Effector memory CD8-positive, alpha-beta T cell (primary cell): Measurements from ENCODE around the gene P4HA1.
A peak's percentile ranks its signal among the peaks of the same experiment; 100 is the strongest.

ENCODE experiments used
- ATAC-seq: fragments of 150-1000 bp; cut with Tn5 transposase; replicated peaks from 2 replicates; pipeline ENCODE4 v1.10.0; 2021; ENCODE audit warnings: mild to moderate bottlenecking, moderate library complexity
- DNase-seq, 3 experiments: peaks; one replicate each; pipeline ENCODE4 v3.0.0; 2021
- H3K27ac Mint-ChIP-seq, 2 donors: one replicate each; pipeline ENCODE4 v1.8.0; 2022; ENCODE audit warnings: mild to moderate bottlenecking in 2 of 2, mixed read lengths in 2 of 2, moderate library complexity in 2 of 2
- H3K27me3 Mint-ChIP-seq, 2 donors: one replicate each; pipeline ENCODE4 v1.8.0; 2022; ENCODE audit warnings: mixed read lengths in 2 of 2
- H3K36me3 Mint-ChIP-seq: one replicate; pipeline ENCODE4 v1.8.0; 2022; ENCODE audit warnings: mild to moderate bottlenecking, moderate library complexity, mixed read lengths; ENCODE audit not compliant: insufficient read depth
- H3K4me1 Mint-ChIP-seq, 2 donors: one replicate each; pipeline ENCODE4 v1.8.0; 2022; ENCODE audit warnings: low read depth in 2 of 2, mixed read lengths in 2 of 2
- H3K4me3 Mint-ChIP-seq, 2 donors: one replicate each; pipeline ENCODE4 v1.8.0; 2022; ENCODE audit warnings: mild to moderate bottlenecking in 2 of 2, mixed read lengths in 2 of 2, moderate library complexity in 2 of 2
- H3K9me3 Mint-ChIP-seq, 2 donors: one replicate each; pipeline ENCODE4 v1.8.0; 2022; ENCODE audit warnings: mixed read lengths in 2 of 2
- total RNA-seq, 9 experiments: gene quantifications; one replicate each; lab custom pipeline; 2026; lab: John Stamatoyannopoulos, UW

P4HA1 gene
- 35.6 to 61.6 (median 43.0) reads per million in 9 experiments for total RNA-seq

DNA sequence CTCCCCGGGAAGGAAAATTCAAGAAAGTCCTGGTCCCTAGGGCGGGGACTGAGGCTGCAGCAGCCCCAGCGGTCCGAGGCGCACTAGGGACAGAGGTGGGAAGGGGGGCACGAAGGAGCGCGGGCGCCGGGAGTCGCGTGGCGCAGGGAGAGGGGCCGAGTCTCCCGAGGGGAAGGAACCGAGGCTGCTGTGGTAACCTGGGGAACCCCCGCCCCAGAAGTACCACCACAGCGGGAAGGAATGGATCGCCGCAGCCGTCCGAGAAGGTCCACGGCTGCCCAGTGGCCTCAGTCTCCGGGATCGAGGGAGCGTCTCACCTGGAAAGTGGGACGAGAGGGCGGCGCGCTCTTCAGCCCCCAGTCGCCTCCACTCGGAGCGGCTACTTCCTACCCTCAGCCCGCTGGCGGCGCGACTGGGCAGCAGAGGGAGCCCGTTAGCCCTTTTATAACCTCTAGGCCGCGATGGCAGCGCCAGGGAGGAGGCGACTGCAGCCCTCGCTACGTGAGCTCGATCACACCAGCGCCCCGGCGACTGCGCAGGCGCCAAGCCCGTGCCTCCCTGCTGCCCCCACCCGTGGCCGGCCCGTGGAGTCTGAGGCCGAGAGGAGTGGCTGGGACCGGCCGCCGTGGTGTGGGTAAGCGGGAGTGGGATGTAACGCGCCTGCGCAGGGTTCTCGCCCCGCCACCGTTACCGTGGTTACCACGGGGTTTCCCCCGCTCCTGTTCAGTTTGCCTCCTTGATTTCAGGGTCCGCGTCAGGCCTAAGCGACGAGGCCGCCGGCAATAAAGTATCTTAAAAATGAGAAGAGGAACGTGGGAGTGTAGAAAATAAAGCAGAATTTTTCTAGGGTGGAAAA, at the start of gene P4HA1:
Gene P4HA1 (minus strand): TSS at position 418 of the 856 bp plus-strand sequence. CDS start 21,983 bp downstream, outside the sequence.
- H3K9me3 Mint-ChIP-seq = no peaks in the 10 kb centered on the region
- peak; percentile 93 to 96 (median 96) for DNase-seq
- no peaks in the 10 kb centered on the region for H3K27me3 Mint-ChIP-seq
- H3K27ac Mint-ChIP-seq = peak within 1 kb of the TSS; percentile 98
- peak within 1 kb of the TSS; percentile 97 to 99 for H3K4me3 Mint-ChIP-seq
- peak; percentile 87 for ATAC-seq
- peaks cover 26% of the 10 kb centered on the region for H3K36me3 Mint-ChIP-seq
- H3K4me1 Mint-ChIP-seq = peaks cover 8 to 24% of the 10 kb centered on the region in 2 donors

- no peaks in the 10 kb centered on the region for H3K4me1 Mint-ChIP-seq
- ATAC-seq (no peak), DNase-seq (no peak)
- no peaks in the 10 kb centered on the region for H3K27me3 Mint-ChIP-seq
- H3K27ac Mint-ChIP-seq = peak overlapping the region in 1 of 2 donors; percentile 49
- H3K4me3 Mint-ChIP-seq = no peak overlapping the region
- H3K36me3 Mint-ChIP-seq = peaks cover 93% of the 10 kb centered on the region
- no peaks in the 10 kb centered on the region for H3K9me3 Mint-ChIP-seq
Observed at GRCh38 chr10:73141603-73142002, 44.9 kb upstream of the P4HA1 start.

GRCh38 chr10:73139251-73139650, 42.6 kb upstream of the P4HA1 start:
- ATAC-seq (no peak), DNase-seq (no peak)
- Mint-ChIP-seq H3K4me3 (no peak overlapping the region), H3K4me1 (no peaks in the 10 kb centered on the region), H3K9me3 (no peaks in the 10 kb centered on the region), H3K36me3 (peaks cover 93% of the 10 kb centered on the region), H3K27ac (peak overlapping the region in 1 of 2 donors; percentile 71), H3K27me3 (no peaks in the 10 kb centered on the region)

GRCh38 chr10:73136627-73137026, 40.0 kb upstream of the P4HA1 start:
- ATAC-seq (no peak), DNase-seq (no peak)
- Mint-ChIP-seq H3K36me3 (peaks cover 93% of the 10 kb centered on the region), H3K27me3 (no peaks in the 10 kb centered on the region), H3K4me3 (no peak overlapping the region), H3K27ac (no peak overlapping the region), H3K9me3 (no peaks in the 10 kb centered on the region), H3K4me1 (no peaks in the 10 kb centered on the region)

- Mint-ChIP-seq H3K9me3 (no peaks in the 10 kb centered on the region), H3K27me3 (no peaks in the 10 kb centered on the region), H3K27ac (no peak overlapping the region), H3K36me3 (peaks cover 96% of the 10 kb centered on the region), H3K4me1 (no peaks in the 10 kb centered on the region), H3K4me3 (no peak overlapping the region)
- no peak for DNase-seq
- ATAC-seq = no peak
Observed at GRCh38 chr10:73134727-73135126, 38.1 kb upstream of the P4HA1 start.

DNA sequence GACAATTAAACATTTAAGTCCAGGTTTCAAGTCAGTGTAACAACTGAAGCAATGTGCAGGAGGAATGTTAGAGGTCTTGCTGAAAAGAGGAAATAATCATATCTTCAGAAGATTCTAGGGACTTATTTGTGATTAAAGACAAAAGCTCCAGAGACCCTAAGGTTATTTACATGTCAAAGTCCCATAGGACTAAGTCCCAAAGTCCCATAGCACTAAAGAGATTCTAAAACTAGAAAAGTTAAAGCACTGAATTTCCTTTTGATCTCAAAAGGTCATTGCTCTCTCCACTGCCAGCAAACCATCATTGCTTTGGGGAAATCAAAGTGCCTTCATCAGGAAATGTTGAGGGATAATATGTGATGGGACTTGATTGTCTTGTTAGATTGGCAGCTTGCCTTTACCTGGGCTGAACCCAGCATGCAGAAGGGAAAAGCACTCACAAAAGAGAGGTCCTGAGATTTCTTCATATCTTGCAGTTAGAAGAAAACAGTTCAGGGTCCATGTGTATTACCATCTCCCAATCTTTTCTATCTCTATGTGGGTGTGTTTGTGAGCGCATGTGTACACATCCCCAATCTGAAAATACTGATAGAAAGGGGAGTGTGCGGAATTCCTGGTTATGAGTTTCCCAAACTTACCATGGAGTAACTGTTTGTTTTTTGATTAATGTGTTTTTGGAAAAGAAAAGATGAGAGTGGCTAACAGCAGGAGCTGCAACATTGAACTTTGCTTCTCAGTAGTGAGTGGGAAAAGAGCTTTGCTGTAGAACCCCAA, 35.4 kb upstream of the P4HA1 start:
- H3K27ac Mint-ChIP-seq = peak overlapping the region in 1 of 2 donors; percentile 39
- no peak overlapping the region for H3K4me3 Mint-ChIP-seq
- no peaks in the 10 kb centered on the region for H3K27me3 Mint-ChIP-seq
- H3K9me3 Mint-ChIP-seq = no peaks in the 10 kb centered on the region
- H3K4me1 Mint-ChIP-seq = no peaks in the 10 kb centered on the region
- no peak for ATAC-seq
- peaks cover 93% of the 10 kb centered on the region for H3K36me3 Mint-ChIP-seq
- DNase-seq = no peak

- Mint-ChIP-seq H3K36me3 (peaks cover 94% of the 10 kb centered on the region), H3K27ac (peak overlapping the region in 1 of 2 donors; percentile 39)
- ATAC-seq = no peak
Observed at GRCh38 chr10:73131301-73131700, 34.6 kb upstream of the P4HA1 start.

DNA sequence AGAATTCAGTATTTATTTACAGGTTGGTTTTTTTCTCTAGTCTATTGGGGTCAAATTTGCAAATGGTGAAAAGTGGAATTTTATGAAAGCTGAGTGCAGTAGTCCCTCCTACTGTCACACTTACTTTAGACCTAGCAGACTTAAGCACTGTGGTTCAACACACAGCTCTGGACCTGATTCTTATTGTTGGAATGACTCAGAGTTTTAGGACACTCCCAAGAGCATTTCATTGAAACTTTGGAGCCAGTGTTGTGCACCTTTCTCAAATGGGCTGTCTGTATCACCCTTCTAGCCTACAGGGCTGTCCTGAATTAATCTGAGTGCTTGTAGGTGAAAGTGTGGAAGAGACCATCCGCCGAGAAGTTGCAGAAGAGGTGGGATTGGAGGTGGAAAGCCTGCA, 29.7 kb upstream of the P4HA1 start:
- no peaks in the 10 kb centered on the region for H3K9me3 Mint-ChIP-seq
- no peak overlapping the region for H3K27ac Mint-ChIP-seq
- no peak for DNase-seq
- no peak overlapping the region for H3K4me3 Mint-ChIP-seq
- peaks cover 58% of the 10 kb centered on the region for H3K36me3 Mint-ChIP-seq
- no peaks in the 10 kb centered on the region for H3K27me3 Mint-ChIP-seq
- no peaks in the 10 kb centered on the region for H3K4me1 Mint-ChIP-seq
- ATAC-seq = no peak

More at GRCh38 chr10:73131301-73131700, 34.6 kb upstream of the P4HA1 start:
- Mint-ChIP-seq H3K27me3 (no peaks in the 10 kb centered on the region), H3K9me3 (no peaks in the 10 kb centered on the region), H3K4me3 (no peak overlapping the region), H3K4me1 (no peaks in the 10 kb centered on the region)
- DNase-seq = no peak

GRCh38 chr10:73119952-73120351, 23.3 kb upstream of the P4HA1 start:
- DNase-seq = no peak
- no peak overlapping the region for H3K4me3 Mint-ChIP-seq
- H3K9me3 Mint-ChIP-seq = no peaks in the 10 kb centered on the region
- ATAC-seq = no peak
- H3K4me1 Mint-ChIP-seq = no peaks in the 10 kb centered on the region
- H3K27ac Mint-ChIP-seq = no peak overlapping the region
- H3K27me3 Mint-ChIP-seq = no peaks in the 10 kb centered on the region
- H3K36me3 Mint-ChIP-seq = peaks cover 12% of the 10 kb centered on the region

DNA sequence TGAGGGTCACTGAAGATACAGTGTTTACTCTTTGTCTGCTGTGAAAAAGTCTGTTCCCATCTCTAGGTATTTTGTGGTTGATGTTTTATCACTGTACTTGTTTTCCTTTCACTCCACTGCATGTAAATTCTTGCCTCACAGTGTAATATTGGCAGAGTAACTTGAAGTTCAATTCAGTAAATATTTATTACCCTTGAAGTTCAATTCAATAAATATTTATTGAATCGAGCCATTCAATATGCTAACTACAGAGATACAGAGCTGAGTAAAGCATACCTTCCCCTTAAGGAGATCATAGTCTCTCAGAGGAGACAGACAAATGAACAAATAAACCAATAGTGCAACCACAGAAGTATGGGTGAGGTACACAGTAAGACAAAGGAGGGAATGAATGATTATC, 22.8 kb upstream of the P4HA1 start:
- no peak for DNase-seq
- H3K9me3 Mint-ChIP-seq = no peaks in the 10 kb centered on the region
- peaks cover 12% of the 10 kb centered on the region for H3K36me3 Mint-ChIP-seq
- no peaks in the 10 kb centered on the region for H3K4me1 Mint-ChIP-seq
- no peak overlapping the region for H3K4me3 Mint-ChIP-seq
- peak overlapping the region in 1 of 2 donors; percentile 82 for H3K27ac Mint-ChIP-seq
- H3K27me3 Mint-ChIP-seq = no peaks in the 10 kb centered on the region
- ATAC-seq = no peak

GRCh38 chr10:73117976-73118743, 21.5 kb upstream of the P4HA1 start:
- Mint-ChIP-seq H3K27me3 (no peaks in the 10 kb centered on the region), H3K4me3 (no peak overlapping the region), H3K9me3 (no peaks in the 10 kb centered on the region), H3K36me3 (peaks cover 7% of the 10 kb centered on the region), H3K4me1 (no peaks in the 10 kb centered on the region), H3K27ac (no peak overlapping the region)
- ATAC-seq (no peak), DNase-seq (no peak)

DNA sequence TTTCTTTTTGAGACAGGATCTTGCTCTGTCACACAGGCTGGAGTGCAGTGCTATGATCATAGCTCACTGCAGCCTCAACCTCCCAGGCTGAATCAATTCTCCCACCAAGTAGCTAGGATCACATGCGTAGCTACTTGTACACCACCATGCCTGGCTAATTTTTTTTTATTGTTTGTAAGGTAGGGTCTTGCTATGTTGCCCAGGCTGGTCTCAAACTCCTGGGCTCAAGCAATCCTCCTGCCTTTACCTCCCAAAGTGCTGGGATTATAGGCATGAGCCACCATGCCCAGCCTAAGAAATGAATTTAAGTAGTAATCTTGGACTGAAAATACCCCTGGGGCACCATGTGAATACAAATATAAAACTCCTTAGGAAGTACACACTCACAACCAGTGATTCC, 19.4 kb upstream of the P4HA1 start:
- ATAC-seq (no peak), DNase-seq (no peak)
- H3K36me3 Mint-ChIP-seq = peaks cover 7% of the 10 kb centered on the region
- no peaks in the 10 kb centered on the region for H3K27me3 Mint-ChIP-seq
- no peaks in the 10 kb centered on the region for H3K9me3 Mint-ChIP-seq
- no peak overlapping the region for H3K27ac Mint-ChIP-seq
- H3K4me3 Mint-ChIP-seq = no peak overlapping the region
- H3K4me1 Mint-ChIP-seq = no peaks in the 10 kb centered on the region

DNA sequence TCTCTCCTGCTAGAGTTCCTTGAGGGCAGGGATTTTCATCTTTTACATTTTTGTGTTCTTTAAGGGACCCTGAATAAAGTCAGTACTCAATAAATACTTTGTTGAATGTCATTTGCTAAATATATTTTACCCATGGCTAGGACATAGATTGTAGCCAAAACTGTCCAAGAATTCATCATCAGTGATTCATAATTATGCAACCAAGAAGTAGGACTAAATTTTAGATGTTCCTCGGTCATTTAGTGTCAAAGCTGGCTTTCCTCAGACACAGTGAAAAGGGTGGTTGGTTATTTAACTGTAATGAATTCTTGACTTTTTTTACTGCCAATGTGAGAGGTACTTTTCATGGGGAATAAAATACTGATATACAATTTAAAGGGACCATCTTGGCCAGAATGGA, 16.9 kb upstream of the P4HA1 start:
- H3K4me3 Mint-ChIP-seq = no peak overlapping the region
- peaks cover 7% of the 10 kb centered on the region for H3K36me3 Mint-ChIP-seq
- no peak overlapping the region for H3K27ac Mint-ChIP-seq
- DNase-seq (no peak), ATAC-seq (no peak)
- peaks cover 3 to 5% of the 10 kb centered on the region in 2 donors for H3K4me1 Mint-ChIP-seq
- H3K9me3 Mint-ChIP-seq = no peaks in the 10 kb centered on the region
- no peaks in the 10 kb centered on the region for H3K27me3 Mint-ChIP-seq
